Measurements from ENCODE around the gene PKMYT1.
A peak's percentile ranks its signal among the peaks of the same experiment; 100 is the strongest.

Gene PKMYT1

DNA sequence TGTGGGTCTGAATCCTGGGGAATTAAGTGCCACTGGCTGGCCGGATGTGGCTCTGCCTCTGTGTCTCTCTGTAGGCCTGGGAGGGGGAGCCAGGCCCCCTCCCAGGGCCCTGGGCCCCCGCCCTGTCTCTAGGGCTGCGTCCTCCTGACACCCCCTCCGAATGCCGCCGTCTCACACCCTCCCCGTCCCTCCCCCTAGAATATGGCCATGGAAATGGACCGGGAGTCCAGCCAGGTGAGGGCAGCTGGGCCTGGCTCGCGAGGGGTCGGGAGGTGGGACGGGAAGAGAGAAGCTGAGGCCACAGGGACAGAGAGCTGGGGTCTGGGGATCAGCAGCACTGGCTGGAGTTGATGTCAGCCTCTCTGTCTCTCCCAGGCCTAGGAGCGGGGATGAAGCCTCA is 16.1 kb upstream of the PKMYT1 start:
- DNase-seq (ENCODE audit: low spot score): no peak

DNA sequence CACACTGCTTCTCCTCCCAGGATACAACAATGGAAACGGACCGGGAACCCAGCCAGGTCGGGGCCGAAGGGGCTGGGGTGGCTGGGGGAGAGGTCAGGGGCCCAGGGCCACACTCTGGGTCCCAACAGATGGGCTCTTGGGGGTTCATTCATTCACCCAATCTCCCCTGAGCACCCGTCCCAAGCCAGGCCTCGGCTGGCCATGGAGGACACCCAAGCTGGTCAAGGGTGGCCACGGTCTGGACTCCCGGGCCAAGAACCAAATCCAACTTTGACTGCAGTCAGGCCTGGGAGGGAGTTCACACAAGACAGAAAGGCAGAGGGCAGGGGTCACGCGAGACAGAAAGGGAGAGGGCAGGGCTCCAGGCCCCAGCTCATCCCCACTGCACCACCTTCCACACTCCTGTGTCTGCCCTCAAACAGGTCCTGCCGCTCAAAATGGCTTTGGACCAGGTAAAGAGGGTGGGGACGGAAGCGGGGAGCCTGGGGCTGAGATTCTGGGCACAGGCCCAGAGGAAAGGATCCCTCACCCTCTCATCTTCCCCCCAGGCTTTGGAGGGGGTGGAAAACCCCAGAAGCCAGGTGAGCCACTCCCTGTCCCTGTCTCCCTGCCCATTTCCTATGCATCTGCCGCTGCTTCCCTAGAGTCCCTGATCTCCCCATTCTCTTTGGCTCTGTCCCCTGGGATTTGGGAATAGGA is 12.3 kb upstream of the PKMYT1 start:
- DNase-seq (ENCODE audit: low spot score): no peak

DNA sequence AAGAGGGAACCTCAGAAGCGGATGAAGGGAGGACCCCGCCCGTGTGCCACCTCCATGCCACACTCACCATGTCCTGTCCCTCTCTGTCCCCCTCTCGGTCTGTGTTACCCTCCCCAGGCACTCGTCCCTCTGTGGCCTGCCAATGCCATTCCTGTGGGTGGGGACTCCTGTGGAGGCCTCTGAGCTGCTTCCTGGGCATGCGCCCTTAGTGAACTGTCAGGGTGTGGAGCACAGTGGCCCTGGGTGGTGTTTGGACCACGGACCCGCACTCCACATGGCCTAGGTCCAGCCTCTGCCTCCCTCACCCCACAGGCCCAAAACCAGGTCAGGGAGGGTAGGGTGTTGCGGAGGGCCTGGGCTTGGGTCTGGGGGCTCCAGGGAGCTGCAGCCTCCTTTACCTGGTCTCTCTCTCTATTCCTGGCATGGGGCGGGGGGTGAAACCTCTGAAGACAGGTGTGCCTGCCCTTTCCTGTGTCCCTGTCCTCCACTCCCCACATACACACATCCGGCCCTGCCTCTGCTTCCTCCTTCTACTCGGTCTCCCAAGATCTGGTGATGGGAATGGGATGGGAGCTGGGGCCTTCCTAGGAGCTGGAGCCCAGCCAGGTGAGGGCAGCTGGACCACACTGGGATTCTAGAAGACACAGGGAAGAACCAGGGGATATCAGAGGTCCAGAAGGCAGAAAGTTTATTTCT is 11.5 kb upstream of the PKMYT1 start:
- no peak for DNase-seq (ENCODE audit: low spot score)

DNA sequence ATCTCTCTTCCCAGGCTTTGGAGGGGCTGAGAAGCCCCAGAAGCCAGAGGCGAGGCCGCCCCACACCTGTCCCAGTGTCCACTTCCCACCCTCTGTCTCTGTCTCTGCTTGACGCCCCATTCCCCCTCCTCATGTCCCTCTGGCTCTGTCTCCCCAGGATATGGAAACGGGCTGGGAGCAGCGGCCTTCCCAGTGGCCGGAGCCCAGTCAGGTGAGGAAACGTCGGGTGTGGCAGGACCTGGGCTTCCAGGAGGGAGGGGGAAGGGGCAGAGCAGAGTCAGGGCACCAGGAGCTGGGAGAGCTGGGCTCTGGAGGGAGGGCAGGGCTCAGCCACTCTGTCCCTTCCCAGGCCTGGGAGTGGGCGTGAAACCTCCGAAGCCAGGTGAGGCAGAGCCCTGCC is 10.6 kb upstream of the PKMYT1 start:
- DNase-seq (ENCODE audit: low spot score): no peak

DNA sequence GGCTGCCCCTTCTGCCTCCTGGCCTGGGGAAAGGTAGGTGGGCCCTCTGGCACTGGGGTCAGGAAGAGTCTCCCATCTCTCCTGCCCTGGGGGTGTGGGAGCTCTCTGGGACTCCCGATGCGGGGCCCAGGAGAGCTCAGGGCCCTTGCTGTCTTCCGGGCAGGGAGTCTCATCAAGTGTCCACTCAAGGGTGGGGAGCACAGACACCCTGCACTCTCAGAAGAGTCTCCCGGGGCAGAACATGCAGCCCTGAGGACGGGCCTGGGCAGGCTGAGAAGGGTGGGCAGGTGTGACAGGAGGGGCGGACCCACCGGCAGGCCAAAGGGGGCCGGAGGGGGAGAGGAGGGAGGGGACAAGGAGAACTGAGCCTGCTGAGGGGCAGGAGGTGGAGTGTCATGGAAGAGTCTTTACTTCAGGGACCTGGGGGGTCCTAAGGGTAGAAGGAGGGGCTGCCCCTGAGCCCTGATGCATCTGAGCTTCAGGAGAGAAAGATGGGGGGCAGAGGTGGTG is 8.4 kb upstream of the PKMYT1 start:
- DNase-seq (ENCODE audit: low spot score): no peak

DNA sequence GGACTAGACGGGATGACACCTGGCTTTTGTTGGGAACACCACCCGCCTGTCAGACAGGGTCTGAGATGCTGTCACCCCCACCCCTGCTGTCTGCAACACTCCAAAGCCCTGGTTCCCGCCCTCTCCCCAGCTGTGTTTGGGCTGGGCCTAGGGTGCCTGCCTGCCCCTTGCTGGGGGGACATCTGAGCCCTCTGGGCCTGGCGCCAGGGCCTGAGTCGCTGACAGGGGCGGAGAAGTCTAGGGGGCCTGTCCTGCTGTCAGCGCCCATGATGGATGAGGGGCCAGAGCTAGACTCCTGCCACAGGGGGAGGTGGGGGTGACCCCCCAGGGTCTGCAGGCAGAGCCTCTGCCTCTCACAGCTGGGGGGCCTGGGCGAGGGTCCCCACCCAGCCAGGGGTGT is 7.6 kb upstream of the PKMYT1 start:
- no peak for DNase-seq (ENCODE audit: low spot score)

DNA sequence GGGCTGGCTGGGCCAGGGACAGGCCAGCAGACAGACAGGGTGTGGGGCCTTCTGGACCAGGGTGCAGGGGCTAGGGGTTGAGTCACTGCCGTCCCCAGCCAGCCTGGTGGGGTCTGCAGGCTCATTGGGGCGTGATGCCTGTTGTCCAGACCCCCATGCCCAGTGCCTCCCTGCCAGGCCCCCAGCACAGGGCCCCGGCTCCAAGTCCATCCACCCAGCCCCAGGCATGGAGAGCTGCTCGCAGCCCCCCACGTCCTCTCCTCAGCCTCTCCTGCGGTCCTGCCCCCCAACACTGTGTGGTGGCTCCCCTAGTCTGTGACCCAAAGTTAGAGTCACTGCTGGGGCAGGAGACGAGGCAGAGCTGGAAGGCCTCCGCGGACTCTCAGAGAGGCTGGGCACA is 7.0 kb upstream of the PKMYT1 start:
- DNase-seq (ENCODE audit: low spot score): no peak

DNA sequence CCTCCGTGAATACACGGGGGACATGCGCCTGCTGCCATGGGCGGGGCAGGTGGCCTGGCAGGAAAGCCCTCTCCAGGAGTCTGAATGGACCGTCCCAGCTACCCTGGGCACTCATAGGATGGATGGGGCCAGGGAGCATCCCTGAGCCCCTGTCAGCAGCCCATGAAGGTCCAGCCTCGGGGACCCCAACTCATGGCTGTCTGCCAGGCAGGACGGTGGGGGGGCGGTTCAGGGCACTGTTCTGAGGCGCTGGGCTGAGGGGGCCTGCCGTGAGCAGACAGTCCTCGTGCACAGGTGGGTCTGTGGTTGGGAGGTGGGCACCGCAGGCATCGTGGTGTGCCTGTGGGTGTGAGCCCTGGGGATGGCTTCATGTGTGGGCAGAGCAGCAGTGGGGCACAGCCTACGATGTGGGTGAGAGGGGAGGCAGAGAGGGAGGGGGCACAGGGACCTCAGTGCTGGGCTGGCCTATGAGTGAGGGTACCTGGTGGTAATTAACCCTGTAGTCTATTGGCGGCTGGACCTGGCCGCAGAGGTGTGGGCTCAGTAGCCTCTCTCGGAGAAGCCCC is 6.5 kb upstream of the PKMYT1 start:
- no peak for DNase-seq (ENCODE audit: low spot score)

DNA sequence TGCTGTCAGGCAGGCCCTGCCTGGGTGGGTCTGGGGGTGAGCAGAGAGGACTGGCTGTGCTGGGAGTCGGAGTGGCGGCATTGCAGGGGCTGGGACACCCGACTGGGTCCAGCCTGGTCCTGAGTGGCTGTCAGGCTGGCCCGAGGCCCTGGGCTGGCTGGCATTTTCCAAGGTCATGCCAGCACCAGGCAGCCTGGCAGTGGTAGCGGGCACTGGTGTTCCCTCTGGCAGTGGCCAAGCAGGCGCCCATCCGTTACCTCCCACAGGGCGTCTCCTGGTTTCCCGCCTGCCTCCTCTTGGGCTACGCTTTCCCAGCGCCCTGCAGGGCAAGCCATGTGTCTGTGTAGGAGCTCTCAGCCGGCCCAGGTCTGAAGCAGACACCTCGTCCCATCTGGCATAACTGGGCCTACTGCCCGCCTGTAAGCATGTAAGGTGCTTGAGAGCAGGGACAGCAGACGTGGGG is 5.7 kb upstream of the PKMYT1 start:
- DNase-seq (ENCODE audit: low spot score): no peak

DNA sequence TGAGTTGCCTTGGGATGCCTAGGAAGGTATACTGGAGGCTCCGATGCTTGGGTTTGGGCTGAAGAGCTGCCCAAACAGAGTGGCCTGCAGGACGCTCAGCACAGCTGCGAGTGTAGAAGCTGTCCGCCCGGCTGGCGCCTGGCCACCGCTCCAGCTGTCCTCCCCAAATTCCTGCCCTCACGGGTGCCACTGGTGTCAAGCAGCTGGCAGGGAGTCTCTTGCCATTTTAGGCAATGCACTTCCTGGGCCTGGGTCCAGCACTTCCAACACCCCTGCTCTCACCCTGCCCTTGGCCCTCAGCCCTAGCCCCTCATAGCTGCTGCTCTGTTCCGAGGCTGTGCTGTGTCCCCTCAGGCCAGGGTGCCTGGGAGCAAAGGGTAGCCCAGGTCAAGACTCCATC is 5.2 kb upstream of the PKMYT1 start:
- no peak for DNase-seq (ENCODE audit: low spot score)

DNA sequence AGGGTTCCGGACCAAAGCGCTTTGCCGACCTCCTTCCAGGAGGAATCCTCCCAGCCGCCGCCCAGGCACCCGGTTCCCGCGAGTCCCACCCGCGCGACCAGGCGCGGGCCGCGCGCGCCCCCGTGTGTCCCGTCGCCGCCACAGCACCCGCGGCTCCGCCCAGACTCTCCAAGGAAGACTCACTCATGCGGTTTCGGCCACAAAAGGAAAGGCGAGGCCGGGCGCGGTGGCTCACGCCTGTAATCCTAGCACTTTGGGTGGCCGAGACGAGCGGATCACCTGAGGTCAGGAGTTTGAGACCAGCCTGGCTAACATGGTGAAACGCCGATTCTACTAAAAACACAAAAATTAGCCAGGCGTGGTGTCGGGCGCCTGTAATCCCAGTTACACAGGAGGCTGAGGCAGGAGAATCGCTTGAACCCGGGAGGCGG is 3.5 kb upstream of the PKMYT1 start:
- peak; percentile 65 for DNase-seq (ENCODE audit: low spot score)

DNA sequence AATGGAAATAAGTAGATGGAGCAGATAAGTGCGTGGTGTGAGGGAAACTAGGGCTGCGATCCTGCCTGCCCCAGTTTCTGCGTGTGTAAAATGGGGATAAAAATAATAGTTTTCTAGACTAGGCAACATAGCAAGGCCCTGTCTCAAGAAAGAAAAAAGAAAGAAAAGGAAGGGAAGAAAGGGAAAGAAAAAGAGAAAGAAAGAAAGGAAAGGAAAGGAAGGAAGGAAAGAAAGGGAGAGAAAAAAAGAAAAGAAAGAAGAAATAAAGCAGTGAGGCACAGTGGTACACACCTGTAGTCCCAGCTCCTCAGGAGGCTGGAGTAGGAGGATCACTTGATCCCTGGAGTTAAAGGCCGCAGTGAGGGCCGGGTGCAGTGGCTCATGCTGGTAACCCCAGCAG is 2.2 kb upstream of the PKMYT1 start:
- no peak for DNase-seq (ENCODE audit: low spot score)

DNA sequence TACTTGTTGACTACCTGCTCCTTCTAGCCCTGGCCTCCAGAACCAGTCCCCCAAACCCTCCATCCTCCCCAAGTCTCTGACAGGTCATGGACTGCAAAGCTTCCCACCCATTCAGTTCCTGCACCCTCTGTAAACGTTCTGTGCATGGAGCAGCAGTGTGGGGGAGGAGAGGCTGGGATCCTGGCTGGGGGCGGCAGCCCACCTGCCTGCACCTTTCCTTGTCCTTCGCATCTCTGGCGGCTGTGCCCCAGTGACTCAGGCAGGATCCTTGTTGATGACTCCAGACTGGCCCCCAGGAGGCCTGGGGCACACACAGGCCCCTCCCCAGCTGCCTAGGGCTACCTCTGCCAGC is 1.6 kb upstream of the PKMYT1 start:
- DNase-seq (ENCODE audit: low spot score): no peak

DNA sequence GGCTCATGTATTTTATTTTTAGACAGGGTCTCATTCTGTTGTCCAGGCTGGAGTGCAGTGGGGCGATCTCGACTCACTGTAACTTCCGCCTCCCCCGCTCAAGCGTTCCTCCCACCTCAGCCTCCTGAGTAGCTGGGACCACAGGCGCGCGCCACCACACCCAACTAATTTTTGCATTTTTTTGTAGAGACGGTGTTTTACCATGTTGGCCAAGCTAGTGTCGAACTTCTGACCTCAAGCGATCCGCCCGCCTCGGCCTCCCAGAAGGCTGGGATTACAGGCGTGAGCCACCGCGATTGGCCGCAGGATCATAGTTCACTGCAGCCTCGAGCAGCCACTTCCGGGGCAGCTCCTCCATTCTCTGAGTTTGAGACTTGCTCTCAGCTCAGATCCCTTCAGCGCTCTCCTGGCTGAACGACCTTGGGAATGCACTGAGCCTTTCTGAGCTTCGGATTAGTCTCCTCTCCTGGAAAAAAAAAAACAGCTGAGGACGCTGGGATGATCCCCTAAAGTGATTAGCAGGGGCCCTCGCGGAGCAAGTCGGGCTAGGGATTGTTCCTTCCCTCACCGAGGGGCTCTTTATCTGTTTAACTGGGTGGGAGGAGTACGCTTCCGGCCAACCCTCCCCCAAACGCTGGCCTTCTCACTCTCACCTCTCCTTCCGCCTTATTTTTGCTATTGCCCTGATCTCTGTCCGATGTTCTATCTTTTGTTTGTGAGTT is 1.1 kb upstream of the PKMYT1 start:
- no peak for DNase-seq (ENCODE audit: low spot score)

DNA sequence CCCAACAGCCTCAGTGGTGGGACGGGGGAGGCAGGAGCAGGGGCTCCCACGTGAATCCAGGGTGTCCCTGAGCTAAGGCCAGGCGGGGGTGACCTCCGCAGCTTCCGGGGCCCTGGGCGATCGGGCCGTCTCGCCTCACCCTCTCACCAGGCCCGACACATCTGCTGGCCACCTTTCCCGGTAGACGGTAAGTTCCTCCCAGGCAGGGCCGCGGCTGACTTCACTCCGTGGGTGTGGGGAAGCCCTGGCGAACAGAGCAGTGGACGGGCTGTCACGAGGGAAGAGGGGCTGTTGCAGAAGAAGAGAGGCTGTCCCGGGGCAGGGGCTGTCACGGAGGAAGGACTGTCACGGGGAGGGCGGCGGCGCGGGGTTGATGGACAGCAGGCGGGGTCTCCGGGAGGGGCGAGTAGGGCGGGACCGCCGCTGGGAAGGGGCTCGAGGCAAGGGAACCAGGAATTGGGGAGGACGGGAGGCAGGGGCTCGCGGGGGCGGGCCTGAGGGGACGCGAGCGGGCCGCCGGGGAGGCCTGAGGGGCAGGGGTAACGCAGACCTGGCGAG is 498 bp downstream of the PKMYT1 start:
- no peak for DNase-seq (ENCODE audit: low spot score)

DNA sequence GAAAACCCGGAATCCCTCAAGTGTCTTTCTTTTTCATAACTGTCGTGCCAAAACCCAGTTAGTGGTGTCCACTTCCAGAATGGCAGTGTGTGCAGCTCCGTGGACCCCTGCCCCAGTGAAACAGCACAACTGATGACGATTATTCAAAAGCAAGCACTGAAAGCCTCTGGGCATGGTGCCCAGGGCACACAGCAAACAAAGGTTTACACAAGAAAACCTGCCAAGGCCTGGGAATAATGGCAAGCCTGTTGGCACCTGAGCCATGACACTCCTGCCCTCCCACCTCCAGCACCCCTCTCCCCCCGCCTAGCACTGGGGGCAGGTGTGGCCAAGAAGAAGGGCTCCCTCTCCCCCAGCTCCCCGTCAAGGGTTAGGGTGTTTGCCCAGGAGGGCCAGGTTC is 2.8 kb downstream of the PKMYT1 start:
- DNase-seq (ENCODE audit: low spot score): no peak

DNA sequence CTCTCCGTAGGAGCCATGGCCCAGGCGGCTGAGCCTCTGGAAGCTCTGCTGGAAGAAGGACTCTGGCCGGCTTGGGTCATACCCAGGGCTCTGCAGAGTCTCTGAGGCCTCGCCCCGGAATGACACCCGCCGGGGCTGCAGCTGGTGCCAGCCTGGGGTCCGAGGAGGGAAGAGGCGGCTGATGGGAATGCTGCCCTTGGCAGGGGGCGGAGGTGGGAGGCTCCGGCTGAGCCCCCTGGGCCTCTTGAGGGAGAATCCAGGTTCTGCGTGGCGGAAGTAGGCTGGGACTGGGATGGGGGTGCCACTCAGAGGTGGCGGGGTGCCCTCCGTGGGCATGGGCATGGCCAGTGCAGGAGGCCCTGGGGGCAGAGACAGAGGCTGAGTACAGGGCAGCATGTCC is 3.6 kb downstream of the PKMYT1 start:
- no peak for DNase-seq (ENCODE audit: low spot score)

DNA sequence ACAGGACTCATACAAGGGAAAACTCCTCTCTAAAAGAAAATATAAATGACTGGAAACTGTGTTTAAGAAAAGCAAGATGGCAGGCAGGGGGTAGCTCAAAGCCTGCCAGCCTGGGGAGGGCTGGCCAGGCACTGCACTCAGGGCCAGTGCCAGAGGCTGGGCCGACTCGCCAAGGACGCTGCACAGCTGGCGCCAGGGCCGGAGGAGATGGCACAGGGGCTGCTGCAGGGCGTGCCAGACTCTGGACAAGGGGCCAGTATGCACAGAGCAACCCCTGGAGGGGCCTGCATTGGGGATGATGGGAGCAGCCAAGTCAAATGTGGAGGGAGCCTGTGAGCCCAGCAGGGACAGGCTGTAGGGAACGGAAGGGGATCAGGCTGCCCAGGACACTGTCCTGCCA is 4.0 kb downstream of the PKMYT1 start:
- no peak for DNase-seq (ENCODE audit: low spot score)

DNA sequence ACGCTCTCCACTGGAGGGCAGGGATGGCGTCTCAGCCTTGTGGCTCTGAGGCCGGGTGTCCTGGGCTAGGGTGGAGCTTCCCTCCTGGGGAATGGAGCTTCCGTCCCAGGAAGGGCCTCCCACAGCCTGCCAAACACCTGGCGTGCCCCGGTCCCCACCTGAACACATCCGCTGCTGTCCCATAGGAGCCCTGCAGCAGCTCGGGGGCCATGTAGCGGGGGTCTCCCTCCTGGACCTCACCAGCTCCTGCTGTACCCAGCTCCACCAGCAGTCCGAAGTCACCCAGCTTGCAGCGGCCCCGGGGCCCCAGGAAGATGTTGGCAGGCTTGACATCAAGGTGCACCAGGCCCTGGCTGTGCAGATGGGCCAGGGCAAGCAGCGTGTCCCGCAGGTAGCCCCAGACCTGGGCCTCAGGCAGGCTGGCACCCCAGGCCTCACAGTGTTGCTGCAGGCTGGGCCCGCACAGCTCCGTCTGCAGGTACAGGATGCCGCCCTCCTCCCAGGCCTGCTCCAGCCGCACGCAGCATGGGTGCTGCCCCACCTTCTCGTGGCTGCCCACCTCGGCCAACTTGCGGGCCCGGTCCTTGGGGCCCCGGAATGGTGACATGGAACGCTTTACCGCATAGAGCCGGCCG is 5.0 kb downstream of the PKMYT1 start:
- DNase-seq (ENCODE audit: low spot score): no peak

DNA sequence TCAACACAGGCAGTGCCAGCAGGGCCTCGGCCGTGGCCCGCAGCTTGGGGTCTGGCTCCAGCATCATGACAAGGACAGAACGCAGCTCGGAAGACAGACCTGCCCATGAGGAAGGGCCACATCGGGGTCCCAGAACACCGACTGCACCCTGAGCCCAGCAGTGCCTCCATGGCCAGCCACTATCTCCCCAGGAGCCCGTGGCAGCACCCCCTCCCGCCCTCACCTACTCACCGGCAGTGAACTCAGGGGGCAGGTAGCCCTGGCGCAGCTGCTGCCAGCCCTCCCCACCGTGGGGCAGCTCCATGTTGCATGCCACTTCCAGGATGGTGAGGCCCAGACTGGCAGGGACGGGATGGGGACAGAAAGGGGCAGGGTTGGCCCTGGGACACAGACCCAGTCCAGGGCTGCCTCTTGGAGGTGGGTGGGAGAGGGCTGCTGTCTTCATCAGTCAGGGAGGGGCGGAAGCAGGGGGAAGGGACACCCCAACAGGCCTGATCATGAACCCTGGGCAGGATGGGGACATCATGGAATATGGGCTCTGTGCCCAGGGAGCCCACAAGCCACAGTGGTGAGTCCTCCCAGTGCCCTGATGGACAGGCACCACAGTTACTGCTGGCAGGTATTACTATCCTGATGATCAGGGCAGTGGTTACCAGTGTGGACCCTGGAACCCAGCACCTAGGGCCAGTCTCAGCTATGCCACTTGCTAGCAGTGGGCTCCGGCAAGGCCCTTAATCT is 5.8 kb downstream of the PKMYT1 start:
- no peak for DNase-seq (ENCODE audit: low spot score)

DNA sequence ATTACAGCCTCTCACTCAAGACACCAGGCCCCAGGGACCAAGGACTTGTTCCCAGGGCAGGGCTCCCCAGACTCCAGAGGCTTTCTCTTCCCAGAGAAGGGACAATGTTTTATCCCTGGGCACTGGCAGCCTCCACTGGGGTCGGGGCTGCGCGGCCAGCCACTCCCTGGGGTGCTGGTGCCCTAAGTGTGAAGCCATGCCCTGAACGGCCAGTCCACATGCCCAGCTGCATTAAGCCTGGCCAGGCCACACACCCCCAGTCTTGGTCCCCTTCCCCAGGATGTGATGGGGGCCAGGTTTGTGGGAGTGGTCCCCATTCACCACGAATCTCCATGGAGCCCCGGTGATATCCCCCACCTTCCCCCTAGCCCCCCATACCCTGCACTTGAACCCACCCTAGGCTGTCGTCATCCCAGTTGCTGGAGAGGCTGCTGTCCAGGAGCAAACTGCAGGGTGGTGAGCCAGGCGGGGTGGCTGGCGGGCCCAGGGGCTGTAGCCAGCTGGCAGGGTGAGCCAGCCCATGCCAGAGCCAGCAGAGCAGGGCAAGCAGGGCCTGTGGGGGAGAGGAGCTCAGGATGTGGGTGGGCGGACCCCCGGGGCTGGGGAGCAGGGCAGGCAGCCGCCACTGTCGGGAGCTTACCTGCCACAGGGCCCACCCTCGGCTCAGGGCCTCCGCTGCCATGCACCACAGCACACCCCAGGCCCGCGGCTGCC is 6.5 kb downstream of the PKMYT1 start:
- no peak for DNase-seq (ENCODE audit: low spot score)

Measured in kidney capillary endothelial cell (primary cell).